ENCODE data around the gene FBXO42.

FBXO42 gene

DNA sequence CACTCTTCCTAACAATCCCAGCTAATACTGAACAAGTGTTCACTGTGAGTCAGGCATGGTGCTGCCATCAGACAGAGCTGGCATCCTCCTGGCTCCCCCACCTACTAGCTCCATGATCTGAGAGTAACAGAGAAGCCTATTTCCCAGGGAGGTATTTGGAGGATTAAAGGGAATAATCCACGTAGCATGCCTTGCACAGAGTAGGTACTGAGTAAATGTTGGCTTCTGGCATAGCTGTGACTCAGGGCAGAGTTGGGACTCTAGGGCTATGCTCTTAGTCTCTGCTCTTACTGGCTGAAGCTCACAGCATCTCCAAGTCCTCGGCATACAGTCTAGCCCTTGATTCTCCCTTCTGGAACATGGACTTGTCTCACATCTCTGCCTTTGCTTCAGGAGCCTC lies 148.1 kb downstream of the FBXO42 start:
- DNase-seq (ENCODE audit: low spot score): no peak

- no peak for DNase-seq (ENCODE audit: low spot score)
Observed at GRCh38 chr1:16203550-16203949, 148.7 kb downstream of the FBXO42 start.

GRCh38 chr1:16202281-16203210 lies 149.7 kb downstream of the FBXO42 start:
- DNase-seq (ENCODE audit: low spot score): no peak

GRCh38 chr1:16199700-16200099 lies 152.6 kb downstream of the FBXO42 start:
- no peak for DNase-seq (ENCODE audit: low spot score)

GRCh38 chr1:16199157-16199501 lies 153.2 kb downstream of the FBXO42 start:
- DNase-seq (ENCODE audit: low spot score): no peak

DNA sequence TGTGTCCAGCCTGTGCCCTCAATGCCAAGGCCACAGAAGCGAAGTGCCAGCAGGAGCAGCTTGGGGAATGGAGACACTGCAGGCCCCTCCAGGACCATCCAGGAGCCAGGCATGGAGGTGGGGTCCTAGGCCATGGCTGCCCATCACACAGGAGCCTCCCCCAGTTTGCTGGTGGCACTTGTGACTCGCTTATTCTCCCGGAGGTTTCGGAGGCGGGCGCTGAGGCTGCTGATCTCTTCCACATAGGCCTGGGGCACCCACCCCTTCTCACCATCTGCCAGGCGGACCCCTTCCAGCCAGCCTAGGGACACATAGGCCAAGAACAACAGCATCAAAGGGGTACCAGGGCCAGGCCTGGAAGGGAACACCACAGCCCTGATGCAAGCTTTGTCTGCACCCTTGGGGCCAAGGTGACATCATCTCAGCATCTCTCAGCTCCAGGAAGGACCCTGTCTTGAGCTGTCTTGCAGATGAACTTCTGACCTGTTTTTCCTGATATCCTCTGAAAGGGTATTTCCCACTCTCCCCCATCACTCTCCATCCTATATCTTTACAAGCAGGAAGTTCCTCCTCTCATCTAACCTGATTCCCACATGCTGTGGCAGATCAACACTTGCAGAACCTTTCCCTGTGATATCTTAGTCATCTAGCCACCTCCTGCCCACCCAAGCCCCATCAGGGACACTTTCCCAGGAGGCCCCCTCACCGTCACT lies 153.7 kb downstream of the FBXO42 start:
- DNase-seq (ENCODE audit: low spot score): no peak

- no peak for DNase-seq (ENCODE audit: low spot score)
Observed at GRCh38 chr1:16196874-16197273, 155.4 kb downstream of the FBXO42 start.
